HepG2 (cell line): ENCODE measurements around the gene NCOA5. TPM values are rescaled to one million over a fixed set of nuclear protein-coding genes. Genes with fewer than 3 reads are reported as not detected.

Experiments
- AGO2 ChIP-seq: fragments of 200-400 bp; formaldehyde crosslinking; optimal IDR thresholded peaks from 2 replicates; pipeline ENCODE3; 2017; ENCODE audit warnings: mild to moderate bottlenecking, low read depth, low read length, moderate library complexity
- ARID4A ChIP-seq: sonication (generic); formaldehyde crosslinking; IDR thresholded peaks from 2 replicates; pipeline ENCODE4 v1.5.0; 2020; ENCODE audit warnings: mild to moderate bottlenecking, missing genetic modification reagents, borderline replicate concordance
- ASH2L ChIP-seq: fragments of 300-600, 200-600 bp; sonication (generic); IDR thresholded peaks from 2 replicates; pipeline ENCODE4 v1.7.0; 2017; ENCODE audit warnings: low read depth, mild to moderate bottlenecking, moderate library complexity, mixed read lengths, low read length; ENCODE audit not compliant: insufficient read length
- BHLHE40 ChIP-seq: IDR thresholded peaks from 2 replicates; pipeline ENCODE4 v1.6.1; 2011; ENCODE audit warnings: low read length, improper control_type of control experiment
- KLF6 ChIP-seq: IDR thresholded peaks from 2 replicates; pipeline ENCODE4 v1.8.0; 2016; ENCODE audit warnings: missing biosample characterization, missing genetic modification reagents
- LCORL ChIP-seq, 2 experiments: fragments of 450-650 bp in 1 of 2; sonication (generic) in 1 of 2; formaldehyde crosslinking in 1 of 2; IDR thresholded peaks; 2 replicates each; pipeline versions ENCODE4 v1.5.0 to v1.6.1; 2017 to 2020; ENCODE audit warnings: antibody characterized with exemption in 1 of 2, missing genetic modification reagents in 1 of 2
- MNT ChIP-seq: fragments of 450-650 bp; IDR thresholded peaks from 2 replicates; pipeline ENCODE4 v1.6.1; 2016
- NFE2L1 ChIP-seq: sonication (generic); formaldehyde crosslinking; IDR thresholded peaks from 2 replicates; pipeline ENCODE4 v1.4.0; 2020; ENCODE audit warnings: missing genetic modification reagents, mild to moderate bottlenecking, borderline replicate concordance
- POLR2A ChIP-seq, 2 experiments: IDR thresholded peaks; 2 replicates each; pipeline ENCODE4 v1.6.1; 2011; ENCODE audit warnings: low read depth in 2 of 2, low read length in 2 of 2, mild to moderate bottlenecking in 1 of 2, moderate library complexity in 1 of 2; ENCODE audit not compliant: insufficient read depth in 1 of 2
- RELA ChIP-seq: sonication (generic); formaldehyde crosslinking; IDR thresholded peaks from 2 replicates; pipeline ENCODE4 v1.4.0; 2020; ENCODE audit warnings: missing genetic modification reagents
- SALL2 ChIP-seq: sonication (generic); formaldehyde crosslinking; IDR thresholded peaks from 2 replicates; pipeline ENCODE4 v1.8.1; 2023; ENCODE audit warnings: mild to moderate bottlenecking, missing genetic modification reagents, inconsistent platforms
- SP4 ChIP-seq: sonication (generic); formaldehyde crosslinking; IDR thresholded peaks from 2 replicates; pipeline ENCODE4 v1.8.1; 2023; ENCODE audit warnings: mild to moderate bottlenecking, missing genetic modification reagents
- SUZ12 ChIP-seq: fragments of 150-350 bp; IDR thresholded peaks from 2 replicates; pipeline ENCODE4 v1.6.1; 2014; ENCODE audit warnings: low read depth, low read length
- YEATS2 ChIP-seq: sonication (generic); formaldehyde crosslinking; IDR thresholded peaks from 2 replicates; pipeline ENCODE4 v1.4.0; 2020; ENCODE audit warnings: missing genetic modification reagents, borderline replicate concordance
- ZFP36L2 ChIP-seq: sonication (generic); formaldehyde crosslinking; IDR thresholded peaks from 2 replicates; pipeline ENCODE4 v1.4.0; 2020; ENCODE audit warnings: missing genetic modification reagents
- ZNF230 ChIP-seq: sonication (generic); formaldehyde crosslinking; IDR thresholded peaks from 2 replicates; pipeline ENCODE4 v1.4.0; 2020; ENCODE audit warnings: mild to moderate bottlenecking, missing genetic modification reagents
- ZNF253 ChIP-seq: sonication (generic); formaldehyde crosslinking; IDR thresholded peaks from 2 replicates; pipeline ENCODE4 v1.8.0; 2022; ENCODE audit warnings: mild to moderate bottlenecking, missing genetic modification reagents, borderline replicate concordance
- ZNF460 ChIP-seq: sonication (generic); formaldehyde crosslinking; IDR thresholded peaks from 2 replicates; pipeline ENCODE4 v1.5.1; 2020; ENCODE audit warnings: missing genetic modification reagents, mild to moderate bottlenecking, borderline replicate concordance
- ZNF546 ChIP-seq: sonication (generic); formaldehyde crosslinking; conservative IDR thresholded peaks from 2 replicates; pipeline ENCODE4 v1.8.1; 2023; ENCODE audit warnings: mild to moderate bottlenecking, missing genetic modification reagents
- ZNF549 ChIP-seq: sonication (generic); formaldehyde crosslinking; IDR thresholded peaks from 2 replicates; pipeline ENCODE4 v1.5.0; 2020; ENCODE audit warnings: missing genetic modification reagents
- ZNF616 ChIP-seq: sonication (generic); formaldehyde crosslinking; IDR thresholded peaks from 2 replicates; pipeline ENCODE4 v1.5.0; 2020; ENCODE audit warnings: low read depth, mild to moderate bottlenecking, missing genetic modification reagents
- ZNF761 ChIP-seq: sonication (generic); formaldehyde crosslinking; conservative IDR thresholded peaks from 2 replicates; pipeline ENCODE4 v1.4.0; 2020; ENCODE audit warnings: mild to moderate bottlenecking, missing genetic modification reagents
- ZNF784 ChIP-seq: sonication (generic); formaldehyde crosslinking; IDR thresholded peaks from 2 replicates; pipeline ENCODE4 v1.5.1; 2020; ENCODE audit warnings: missing genetic modification reagents, mild to moderate bottlenecking, borderline replicate concordance
- polyA plus RNA-seq, 8 experiments: library from polyadenylated mRNA; depleted of rRNA in 3 of 8; stranded (reverse) in 7 of 8; unstranded in 1 of 8; fragments of >200 nt; fragmentation: Illumina TruSeq in 4 of 8; extraction: Trizol in 4 of 8; gene quantifications; 2 replicates each; pipeline versions ENCODE4 v1.2.1 to v1.2.3, GENCODE V29; 2011 to 2016; ENCODE audit warnings: low read depth in 4 of 8, missing spikeins in 1 of 8, mixed read lengths in 1 of 8; ENCODE audit not compliant: insufficient read depth in 1 of 8
- total RNA-seq, 5 experiments: library from RNA; depleted of rRNA; stranded (reverse); fragments of >200 nt; fragmentation: Illumina TruSeq; extraction: Trizol; gene quantifications; 2 replicates each; pipeline ENCODE4 v1.2.3, GENCODE V29; 2016; ENCODE audit warnings: low read depth in 1 of 5

Gene NCOA5
- total and polyA plus RNA-seq, 2 of the 13 experiments (the other 11 are each of a cell fraction or from before 2014, with no cell fraction given): 16.5 to 28.4 TPM

GRCh38 chr20:46013829-46014516, 75.8 kb downstream of the NCOA5 start (continued):
- 0 out of 2 replicates have a peak, but pooled peaks have one; percentile 7 for TF ChIP-seq BHLHE40
- no peak for TF ChIP-seq YEATS2 (CRISPR knock-in tag)
- TF ChIP-seq ZNF460 (CRISPR knock-in tag): no peak
- TF ChIP-seq ZNF253 (CRISPR knock-in tag): no peak; the same call in 1 of the 2 replicates
- no peak for TF ChIP-seq ASH2L
- TF ChIP-seq RELA (CRISPR knock-in tag): peak; percentile 73; the same call in 1 of the 2 replicates
- TF ChIP-seq NFE2L1 (CRISPR knock-in tag): peak; percentile 46
- 0 out of 2 replicates have a peak, but pooled peaks have one; percentile 34 for TF ChIP-seq KLF6 (CRISPR knock-in tag)
- no peak; the same call in 1 of the 2 replicates for TF ChIP-seq ZNF784 (CRISPR knock-in tag)
- TF ChIP-seq ZNF761 (CRISPR knock-in tag): peak; percentile 66; the same call in 1 of the 2 replicates
- no peak; the same call in 1 of the 2 replicates for TF ChIP-seq ZNF616 (CRISPR knock-in tag)
- no peak for TF ChIP-seq ZNF546 (CRISPR knock-in tag)
- no peak; the same call in 1 of the 2 replicates for TF ChIP-seq ZNF230 (CRISPR knock-in tag)
- peak; percentile 72 for TF ChIP-seq ARID4A (CRISPR knock-in tag)
- TF ChIP-seq SALL2 (CRISPR knock-in tag): peak; percentile 84
- TF ChIP-seq MNT: no peak
- no peak for TF ChIP-seq POLR2A (IDR thresholded peaks at IDR 0.05; ENCODE audit: insufficient read depth in 1 of 2, low read depth in 2 of 2, low read length in 2 of 2)
- peak; percentile 43 for TF ChIP-seq AGO2
- TF ChIP-seq SP4 (CRISPR knock-in tag): peak; percentile 76
- no peak for TF ChIP-seq LCORL (IDR thresholded peaks at IDR 0.05)
- 0 out of 2 replicates have a peak, but pooled peaks have one; percentile 55 for TF ChIP-seq LCORL (CRISPR knock-in tag; IDR thresholded peaks at IDR 0.05)
- 0 out of 2 replicates have a peak, but pooled peaks have one; percentile 25 for TF ChIP-seq ZNF549 (CRISPR knock-in tag)
- TF ChIP-seq SUZ12: no peak; the same call in 1 of the 2 replicates
- 0 out of 2 replicates have a peak, but pooled peaks have one; percentile 19 for TF ChIP-seq ZFP36L2 (CRISPR knock-in tag)
